Progenitor cell of endocrine pancreas (in vitro differentiated cells): ENCODE results near the gene TLR10. TPM values are rescaled to one million over a fixed set of nuclear protein-coding genes. Genes with fewer than 3 reads are reported as not detected.
A peak's percentile ranks its signal among the peaks of the same experiment; 100 is the strongest.

Experiments used
- DNase-seq: peaks from one replicate; pipeline ENCODE4 v3.0.0; 2021; ENCODE audit warnings: low spot score; ENCODE audit not compliant: unreplicated experiment
- H3K27ac Mint-ChIP-seq: 2 replicates; pipeline ENCODE4 v1.8.0; 2021; ENCODE audit warnings: mild to moderate bottlenecking, moderate library complexity, mixed read lengths
- H3K27me3 Mint-ChIP-seq: 2 replicates; pipeline ENCODE4 v1.8.0; 2021; ENCODE audit warnings: mixed read lengths
- H3K36me3 Mint-ChIP-seq: 2 replicates; pipeline ENCODE4 v1.8.0; 2022; ENCODE audit warnings: mixed read lengths; ENCODE audit not compliant: insufficient read depth
- H3K4me1 Mint-ChIP-seq: 2 replicates; pipeline ENCODE4 v1.8.0; 2021; ENCODE audit warnings: low read depth, mixed read lengths
- H3K4me3 Mint-ChIP-seq: 2 replicates; pipeline ENCODE4 v1.8.0; 2021; ENCODE audit warnings: low read depth, mild to moderate bottlenecking, moderate library complexity, mixed read lengths
- H3K9me3 Mint-ChIP-seq: 2 replicates; pipeline ENCODE4 v1.8.0; 2021; ENCODE audit warnings: low read depth, mixed read lengths
- long read RNA-seq: library from polyadenylated mRNA; unstranded; transcript quantifications from one replicate; pipeline ENCODE4 v2.0.0, GENCODE V29; 2020
- total RNA-seq: library from RNA; stranded (reverse); gene quantifications from 2 replicates; pipeline ENCODE4 v1.2.1, GENCODE V29; 2021
- TF ChIP-seq, protein P1 (sequence below): fragments of 200-600 bp; sonication (generic); IDR thresholded peaks from one replicate; pipeline ENCODE4 v1.5.0; 2021; ENCODE audit warnings: antibody characterized with exemption, mild to moderate bottlenecking; ENCODE audit not compliant: unreplicated experiment

TLR10 gene, protein sequence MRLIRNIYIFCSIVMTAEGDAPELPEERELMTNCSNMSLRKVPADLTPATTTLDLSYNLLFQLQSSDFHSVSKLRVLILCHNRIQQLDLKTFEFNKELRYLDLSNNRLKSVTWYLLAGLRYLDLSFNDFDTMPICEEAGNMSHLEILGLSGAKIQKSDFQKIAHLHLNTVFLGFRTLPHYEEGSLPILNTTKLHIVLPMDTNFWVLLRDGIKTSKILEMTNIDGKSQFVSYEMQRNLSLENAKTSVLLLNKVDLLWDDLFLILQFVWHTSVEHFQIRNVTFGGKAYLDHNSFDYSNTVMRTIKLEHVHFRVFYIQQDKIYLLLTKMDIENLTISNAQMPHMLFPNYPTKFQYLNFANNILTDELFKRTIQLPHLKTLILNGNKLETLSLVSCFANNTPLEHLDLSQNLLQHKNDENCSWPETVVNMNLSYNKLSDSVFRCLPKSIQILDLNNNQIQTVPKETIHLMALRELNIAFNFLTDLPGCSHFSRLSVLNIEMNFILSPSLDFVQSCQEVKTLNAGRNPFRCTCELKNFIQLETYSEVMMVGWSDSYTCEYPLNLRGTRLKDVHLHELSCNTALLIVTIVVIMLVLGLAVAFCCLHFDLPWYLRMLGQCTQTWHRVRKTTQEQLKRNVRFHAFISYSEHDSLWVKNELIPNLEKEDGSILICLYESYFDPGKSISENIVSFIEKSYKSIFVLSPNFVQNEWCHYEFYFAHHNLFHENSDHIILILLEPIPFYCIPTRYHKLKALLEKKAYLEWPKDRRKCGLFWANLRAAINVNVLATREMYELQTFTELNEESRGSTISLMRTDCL
- total RNA-seq, result 1.7 and 2.1 TPM in 2 replicates
- long read RNA-seq, transcript TLR10-202 (2 exons, 3,484 nt), result major isoform, 8 of 14 reads
- long read RNA-seq, partial matches to known transcripts, result 0 of 14 reads
- long read RNA-seq, other reads (novel, unspliced or antisense), result 2 of 14 reads

DNA sequence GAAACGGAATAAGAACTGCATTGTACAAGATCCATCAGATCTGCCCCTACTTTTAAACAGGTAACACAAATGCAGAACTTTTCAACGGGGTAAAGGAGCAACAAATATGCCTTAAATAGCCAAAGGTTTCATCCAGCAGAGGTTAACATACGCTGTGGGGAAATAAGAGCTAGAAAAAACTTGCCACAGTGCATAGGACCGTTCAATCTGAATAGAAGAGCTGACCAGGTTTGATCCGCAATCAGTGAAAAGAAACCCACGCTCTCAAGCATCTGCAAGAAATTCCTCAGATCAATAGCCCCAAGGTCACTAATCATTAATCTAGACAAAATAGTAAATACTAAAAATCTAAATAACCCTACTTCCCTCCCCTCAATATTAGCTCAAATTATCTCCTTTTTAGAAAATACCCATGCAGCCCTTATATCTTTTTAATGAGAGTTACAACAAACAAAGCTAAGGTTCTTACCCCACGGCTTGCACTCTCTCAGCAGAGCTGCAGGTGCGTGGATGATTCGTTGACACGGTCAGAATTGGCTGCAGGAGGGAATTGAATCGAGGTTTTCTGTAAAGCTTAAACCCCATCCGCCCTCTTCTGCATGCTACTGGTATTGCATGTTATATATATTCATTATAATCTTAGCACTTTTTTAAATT, at the start of gene TLR10:
Gene TLR10, minus strand, starts transcription at position 539 of the 657 bp plus-strand sequence. CDS start 7,400 bp downstream, outside the sequence.
- Mint-ChIP-seq H3K27me3 (no peaks in the 10 kb centered on the region), H3K36me3 (no peaks in the 10 kb centered on the region), H3K4me1 (peaks cover 16% of the 10 kb centered on the region), H3K4me3 (peak within 1 kb of the TSS; percentile 50), H3K27ac (peak within 1 kb of the TSS; percentile 84), H3K9me3 (peaks cover 9% of the 10 kb centered on the region)
- peak; percentile 23 for DNase-seq
- TF ChIP-seq, protein P1, sequence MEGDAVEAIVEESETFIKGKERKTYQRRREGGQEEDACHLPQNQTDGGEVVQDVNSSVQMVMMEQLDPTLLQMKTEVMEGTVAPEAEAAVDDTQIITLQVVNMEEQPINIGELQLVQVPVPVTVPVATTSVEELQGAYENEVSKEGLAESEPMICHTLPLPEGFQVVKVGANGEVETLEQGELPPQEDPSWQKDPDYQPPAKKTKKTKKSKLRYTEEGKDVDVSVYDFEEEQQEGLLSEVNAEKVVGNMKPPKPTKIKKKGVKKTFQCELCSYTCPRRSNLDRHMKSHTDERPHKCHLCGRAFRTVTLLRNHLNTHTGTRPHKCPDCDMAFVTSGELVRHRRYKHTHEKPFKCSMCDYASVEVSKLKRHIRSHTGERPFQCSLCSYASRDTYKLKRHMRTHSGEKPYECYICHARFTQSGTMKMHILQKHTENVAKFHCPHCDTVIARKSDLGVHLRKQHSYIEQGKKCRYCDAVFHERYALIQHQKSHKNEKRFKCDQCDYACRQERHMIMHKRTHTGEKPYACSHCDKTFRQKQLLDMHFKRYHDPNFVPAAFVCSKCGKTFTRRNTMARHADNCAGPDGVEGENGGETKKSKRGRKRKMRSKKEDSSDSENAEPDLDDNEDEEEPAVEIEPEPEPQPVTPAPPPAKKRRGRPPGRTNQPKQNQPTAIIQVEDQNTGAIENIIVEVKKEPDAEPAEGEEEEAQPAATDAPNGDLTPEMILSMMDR, result peak; percentile 71

DNA sequence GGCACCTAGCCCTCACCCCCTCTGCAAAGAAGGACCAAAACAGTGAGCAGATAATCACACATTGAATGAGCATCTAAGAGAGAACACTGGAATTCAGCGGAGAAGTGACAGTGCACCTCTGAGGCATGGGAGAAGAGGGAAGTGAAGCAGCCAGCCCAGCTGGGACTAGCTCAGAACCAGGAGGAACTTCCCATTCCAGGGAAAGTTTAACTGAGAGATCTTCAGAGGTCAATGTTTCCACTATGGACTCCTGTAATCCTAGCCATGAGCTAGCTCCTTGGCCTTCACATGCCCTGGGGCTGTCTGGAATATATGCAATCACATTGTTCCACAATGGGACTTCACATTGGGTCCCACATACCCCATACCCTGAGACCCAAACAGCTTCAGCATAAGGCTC, 49.4 kb upstream of the TLR10 start:
- peaks cover 23% of the 10 kb centered on the region for H3K9me3 Mint-ChIP-seq
- peaks cover 2% of the 10 kb centered on the region for H3K36me3 Mint-ChIP-seq
- H3K4me3 Mint-ChIP-seq, result no peak overlapping the region
- H3K27me3 Mint-ChIP-seq, result no peaks in the 10 kb centered on the region
- TF ChIP-seq, protein P1, result no peak
- no peak for DNase-seq
- H3K4me1 Mint-ChIP-seq, result peaks cover 3% of the 10 kb centered on the region
- H3K27ac Mint-ChIP-seq, result no peak overlapping the region

DNA sequence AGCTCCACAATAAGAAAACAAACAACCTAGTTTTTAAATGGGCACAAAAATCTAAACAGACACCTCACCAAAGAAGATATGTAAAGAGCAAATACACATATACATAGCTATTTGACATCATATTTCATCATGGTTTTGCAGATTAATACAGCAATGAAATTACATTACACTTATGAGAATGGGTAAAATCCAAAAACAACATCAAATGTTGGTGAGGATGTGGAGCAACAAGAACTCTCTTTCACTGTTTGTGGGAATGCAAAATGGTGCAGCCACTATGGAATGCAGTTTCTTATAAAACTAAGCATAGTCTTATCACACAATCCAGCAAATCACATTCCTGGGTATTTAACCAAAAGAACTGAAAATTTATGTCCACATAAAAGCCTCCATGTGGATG, 48.9 kb upstream of the TLR10 start:
- TF ChIP-seq, protein P1, result no peak
- Mint-ChIP-seq H3K4me3 (no peak overlapping the region), H3K36me3 (peaks cover 2% of the 10 kb centered on the region), H3K4me1 (peaks cover 3% of the 10 kb centered on the region), H3K27ac (no peak overlapping the region), H3K9me3 (peaks cover 21% of the 10 kb centered on the region), H3K27me3 (no peaks in the 10 kb centered on the region)
- DNase-seq, result no peak

DNA sequence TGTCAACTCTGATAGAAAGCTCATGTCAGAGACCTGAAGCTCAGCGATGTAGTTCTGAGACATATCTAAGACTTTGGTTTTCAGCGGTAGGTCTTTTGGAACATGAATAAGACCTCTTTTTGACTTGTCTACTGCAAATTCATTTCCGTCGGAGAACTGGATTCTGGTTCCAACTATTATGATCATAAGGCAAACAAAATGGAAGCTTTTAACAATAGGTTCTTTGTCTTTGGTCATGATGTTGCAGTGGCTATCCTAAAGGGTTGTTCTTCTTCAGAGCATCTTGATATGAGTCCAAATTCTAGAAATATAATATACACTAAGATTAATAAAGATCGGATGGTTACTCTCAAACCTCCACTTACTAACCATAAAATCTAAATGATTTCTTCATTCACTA, 46.4 kb upstream of the TLR10 start:
- H3K4me3 Mint-ChIP-seq, result no peak overlapping the region
- TF ChIP-seq, protein P1, result no peak
- H3K27me3 Mint-ChIP-seq, result no peaks in the 10 kb centered on the region
- no peaks in the 10 kb centered on the region for H3K36me3 Mint-ChIP-seq
- peaks cover 6% of the 10 kb centered on the region for H3K9me3 Mint-ChIP-seq
- H3K27ac Mint-ChIP-seq, result no peak overlapping the region
- no peak for DNase-seq
- peaks cover 3% of the 10 kb centered on the region for H3K4me1 Mint-ChIP-seq

DNA sequence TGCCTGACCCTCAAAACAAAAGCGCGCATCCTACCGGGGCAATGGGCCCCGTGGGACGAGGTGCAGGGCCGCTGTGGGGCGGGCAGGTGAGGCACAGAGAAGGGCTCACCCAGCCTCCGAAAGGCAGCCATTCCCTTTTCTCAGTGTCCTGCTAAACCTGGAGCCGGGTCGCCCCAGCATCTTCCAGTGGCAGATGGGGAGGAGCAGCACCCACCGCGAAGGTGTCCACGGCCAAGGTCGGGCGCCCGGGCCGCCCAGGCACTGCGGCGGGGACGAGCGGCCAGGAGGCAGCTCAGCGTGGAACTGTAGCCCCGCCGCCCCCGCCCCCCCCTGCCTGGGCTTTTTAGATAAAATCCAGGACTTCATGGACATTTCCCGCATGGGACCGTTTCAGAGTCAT, 41.0 kb upstream of the TLR10 start:
- Mint-ChIP-seq H3K4me3 (no peak overlapping the region), H3K36me3 (peaks cover 5% of the 10 kb centered on the region), H3K9me3 (peaks cover 13% of the 10 kb centered on the region), H3K4me1 (no peaks in the 10 kb centered on the region), H3K27me3 (peaks cover 9% of the 10 kb centered on the region), H3K27ac (no peak overlapping the region)
- no peak for DNase-seq
- TF ChIP-seq, protein P1, result no peak
